Nephron progenitor cell (in vitro differentiated cells): ENCODE results near the gene ZFP3.

ENCODE experiments used
- DNase-seq: peaks from one replicate; pipeline ENCODE4 v3.0.0; 2021
- H3K27ac Mint-ChIP-seq: 2 replicates; pipeline ENCODE4 v1.8.0; 2021; ENCODE audit warnings: mild to moderate bottlenecking, moderate library complexity, mixed read lengths
- H3K27me3 Mint-ChIP-seq: 2 replicates; pipeline ENCODE4 v1.8.0; 2021; ENCODE audit warnings: mild to moderate bottlenecking, low read depth, mixed read lengths; ENCODE audit not compliant: poor library complexity
- H3K36me3 Mint-ChIP-seq: 2 replicates; pipeline ENCODE4 v1.8.0; 2021; ENCODE audit warnings: low read depth, mixed read lengths
- H3K4me1 Mint-ChIP-seq: 2 replicates; pipeline ENCODE4 v1.8.0; 2021; ENCODE audit warnings: mixed read lengths
- H3K4me3 Mint-ChIP-seq: 2 replicates; pipeline ENCODE4 v1.8.0; 2021; ENCODE audit warnings: mild to moderate bottlenecking, moderate library complexity, mixed read lengths
- H3K9me3 Mint-ChIP-seq: 2 replicates; pipeline ENCODE4 v1.8.0; 2021; ENCODE audit warnings: mild to moderate bottlenecking, moderate library complexity, mixed read lengths
- CTCF ChIP-seq: fragments of 200-600 bp; sonication (generic); IDR thresholded peaks from 2 replicates; pipeline ENCODE4 v1.5.0; 2021; ENCODE audit warnings: antibody characterized with exemption

Gene ZFP3

GRCh38 chr17:5034651-5035050, 43.6 kb upstream of the ZFP3 start:
- peaks cover 3% of the 10 kb centered on the region for H3K9me3 Mint-ChIP-seq
- no peak for TF ChIP-seq CTCF
- H3K4me1 Mint-ChIP-seq = peaks cover 5% of the 10 kb centered on the region
- H3K27me3 Mint-ChIP-seq = peaks cover 69% of the 10 kb centered on the region
- H3K36me3 Mint-ChIP-seq = no peaks in the 10 kb centered on the region
- no peak for DNase-seq
- no peak overlapping the region for H3K4me3 Mint-ChIP-seq
- no peak overlapping the region for H3K27ac Mint-ChIP-seq

- peaks cover 5% of the 10 kb centered on the region for H3K4me1 Mint-ChIP-seq
- no peak within 1 kb of the TSS for H3K27ac Mint-ChIP-seq
- no peak for TF ChIP-seq CTCF
- no peak for DNase-seq
- no peaks in the 10 kb centered on the region for H3K36me3 Mint-ChIP-seq
- H3K9me3 Mint-ChIP-seq = peaks cover 6% of the 10 kb centered on the region
- peak within 1 kb of the TSS; percentile 5 for H3K4me3 Mint-ChIP-seq
- peaks cover 69% of the 10 kb centered on the region for H3K27me3 Mint-ChIP-seq
Measured at GRCh38 chr17:5035315-5035714, 43.0 kb upstream of the ZFP3 start, which contains the start of gene SLC52A1. TSS of gene SLC52A1 (minus strand) at chr17:5035426. CDS start at chr17:5034606, 820 bp downstream.

- Mint-ChIP-seq H3K4me1 (no peaks in the 10 kb centered on the region), H3K9me3 (peaks cover 18% of the 10 kb centered on the region), H3K27me3 (peaks cover 31% of the 10 kb centered on the region), H3K4me3 (no peak overlapping the region), H3K36me3 (no peaks in the 10 kb centered on the region), H3K27ac (no peak overlapping the region)
- DNase-seq = no peak
- TF ChIP-seq CTCF = no peak
Measured at GRCh38 chr17:5042157-5043022, 35.9 kb upstream of the ZFP3 start.

- Mint-ChIP-seq H3K9me3 (peaks cover 18% of the 10 kb centered on the region), H3K4me1 (no peaks in the 10 kb centered on the region), H3K4me3 (no peak overlapping the region), H3K27me3 (peaks cover 30% of the 10 kb centered on the region), H3K27ac (no peak overlapping the region), H3K36me3 (no peaks in the 10 kb centered on the region)
- DNase-seq = no peak
- no peak for TF ChIP-seq CTCF
Measured at GRCh38 chr17:5043524-5043923, 34.7 kb upstream of the ZFP3 start.

GRCh38 chr17:5044630-5045029, 33.6 kb upstream of the ZFP3 start:
- Mint-ChIP-seq H3K9me3 (peaks cover 17% of the 10 kb centered on the region), H3K27ac (no peak overlapping the region), H3K27me3 (peaks cover 27% of the 10 kb centered on the region), H3K4me1 (peaks cover 3% of the 10 kb centered on the region), H3K4me3 (no peak overlapping the region), H3K36me3 (no peaks in the 10 kb centered on the region)
- DNase-seq = no peak
- no peak for TF ChIP-seq CTCF

GRCh38 chr17:5045496-5045895, 32.8 kb upstream of the ZFP3 start:
- no peak overlapping the region for H3K27ac Mint-ChIP-seq
- H3K4me1 Mint-ChIP-seq = peaks cover 7% of the 10 kb centered on the region
- H3K36me3 Mint-ChIP-seq = no peaks in the 10 kb centered on the region
- H3K9me3 Mint-ChIP-seq = peaks cover 10% of the 10 kb centered on the region
- TF ChIP-seq CTCF = no peak
- H3K27me3 Mint-ChIP-seq = peaks cover 18% of the 10 kb centered on the region
- DNase-seq = no peak
- H3K4me3 Mint-ChIP-seq = no peak overlapping the region
